Glomerular visceral epithelial cell (primary cell): Measurements from ENCODE around the gene KIF12.
"Not testable (repeated sequence)": the region's sequence is repeated elsewhere in the genome, so short reads cannot be mapped to it uniquely, and the experiment has no call there.

Experiments used
- DNase-seq: peaks from one replicate; pipeline ENCODE4 v3.0.0-alpha.2; 2016; ENCODE audit errors: extremely low spot score

The KIF12 gene

DNA sequence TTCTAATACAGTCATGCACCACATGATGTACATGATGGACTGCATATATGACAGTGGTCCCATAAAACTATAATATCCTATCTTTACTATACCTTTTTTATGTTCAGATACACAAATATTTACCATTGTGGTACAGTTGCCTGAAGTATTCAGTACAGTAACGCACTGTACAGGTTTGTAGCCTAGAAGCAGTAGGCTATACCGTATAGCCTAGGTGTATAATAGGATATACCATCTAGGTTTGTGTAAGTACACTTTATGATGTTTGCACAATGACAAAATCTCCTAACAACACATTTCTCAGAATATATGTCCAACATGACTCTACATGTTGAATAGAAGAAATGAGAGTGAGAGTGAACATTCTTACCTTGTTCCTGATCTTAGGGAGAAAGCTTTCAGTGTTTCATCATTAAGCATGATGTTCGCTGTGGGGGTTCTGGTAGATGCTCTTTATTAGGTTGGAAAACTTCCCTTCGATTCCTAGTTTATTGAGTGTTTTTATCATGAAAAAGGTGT, 52.8 kb downstream of the KIF12 start:
- no peak for DNase-seq

DNA sequence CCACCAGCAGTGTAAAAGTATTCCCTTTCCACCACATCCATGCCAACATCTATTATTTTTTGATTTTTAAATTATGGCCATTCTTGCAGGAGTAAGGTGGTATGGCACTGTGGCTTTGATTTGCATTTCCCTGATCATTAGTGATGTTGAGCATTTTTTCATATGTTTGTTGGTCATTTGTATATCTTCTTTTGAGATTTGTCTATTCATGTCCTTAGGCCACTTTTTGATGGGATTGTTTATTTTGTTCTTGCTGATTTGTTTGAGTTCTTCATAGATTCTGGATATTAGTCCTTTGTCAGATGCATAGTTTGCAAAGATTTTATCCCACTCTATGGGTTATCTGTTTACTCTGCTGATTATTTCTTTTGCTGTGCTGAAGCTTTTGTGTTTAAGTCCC, 55.4 kb downstream of the KIF12 start:
- not testable (repeated sequence) for DNase-seq
